HG03439 (cell line): ENCODE results near the gene PEX11A.
A peak's percentile ranks its signal among the peaks of the same experiment; 100 is the strongest.

ENCODE experiments used
- ATAC-seq: cut with Tn5 transposase; IDR thresholded peaks from one replicate; pipeline ENCODE4 v1.9.1; 2021; ENCODE audit warnings: mild to moderate bottlenecking, moderate library complexity; ENCODE audit not compliant: unreplicated experiment

Gene PEX11A

GRCh38 chr15:89675606-89676005 is 14.9 kb downstream of the PEX11A start:
- no peak for ATAC-seq

- no peak for ATAC-seq
These were observed 16.0 kb downstream of the PEX11A start for GRCh38 chr15:89674526-89674925.

GRCh38 chr15:89673165-89673512 is 17.4 kb downstream of the PEX11A start:
- ATAC-seq, result no peak

GRCh38 chr15:89672221-89673164 is 18.1 kb downstream of the PEX11A start:
- no peak for ATAC-seq

GRCh38 chr15:89671687-89672086 is 18.9 kb downstream of the PEX11A start:
- ATAC-seq, result no peak

- no peak for ATAC-seq
These were observed 19.5 kb downstream of the PEX11A start for GRCh38 chr15:89670971-89671560.

- ATAC-seq, result no peak
These were observed 20.6 kb downstream of the PEX11A start for GRCh38 chr15:89669941-89670340.

- no peak for ATAC-seq
These were observed 21.2 kb downstream of the PEX11A start for GRCh38 chr15:89669309-89669865.

GRCh38 chr15:89668171-89668570 is 22.4 kb downstream of the PEX11A start:
- ATAC-seq, result no peak

GRCh38 chr15:89667706-89667960 is 22.9 kb downstream of the PEX11A start:
- ATAC-seq, result no peak

- no peak for ATAC-seq
These were observed 23.5 kb downstream of the PEX11A start for GRCh38 chr15:89666858-89667705.

- ATAC-seq, result no peak
These were observed 24.2 kb downstream of the PEX11A start for GRCh38 chr15:89666184-89666857.

- ATAC-seq, result peak; percentile 68
These were observed 24.9 kb downstream of the PEX11A start for GRCh38 chr15:89665449-89666181.

GRCh38 chr15:89664441-89665350 is 25.9 kb downstream of the PEX11A start:
- ATAC-seq, result no peak

- ATAC-seq, result no peak
These were observed 27.5 kb downstream of the PEX11A start for GRCh38 chr15:89662893-89663626.

GRCh38 chr15:89660556-89660955 is 30.0 kb downstream of the PEX11A start:
- no peak for ATAC-seq

GRCh38 chr15:89659295-89659694 is 31.3 kb downstream of the PEX11A start:
- no peak for ATAC-seq

GRCh38 chr15:89657686-89658200 is 32.8 kb downstream of the PEX11A start:
- ATAC-seq, result no peak
